Ovary (tissue), 3 donors: ENCODE measurements around the gene TRAF3IP3.

Source experiments
- CTCF ChIP-seq, 3 donors: fragments of 450-650 bp in 2 of 3; fragments of 200-600 bp in 1 of 3; IDR thresholded peaks; one replicate each; pipeline versions ENCODE4 v1.5.1 to v1.8.0; 2016 to 2022; ENCODE audit warnings: antibody characterized with exemption in 3 of 3, mild to moderate bottlenecking in 1 of 3
- POLR2A ChIP-seq: fragments of 450-650 bp; IDR thresholded peaks from one replicate; pipeline ENCODE4 v1.6.1; 2017; ENCODE audit warnings: antibody characterized with exemption, mild to moderate bottlenecking, moderate library complexity
- donor health status: DM: no; HTN: no; CAD: no.

GRCh38 chr1:209736490-209737117 lies 19.2 kb upstream of the TRAF3IP3 start:
- no peak for TF ChIP-seq CTCF (IDR thresholded peaks at IDR 0.05)
- TF ChIP-seq POLR2A, result no peak
